GM18505 (cell line): ENCODE data around the gene PPP1R37.
"Not testable (repeated sequence)": the region's sequence is repeated elsewhere in the genome, so short reads cannot be mapped to it uniquely, and the experiment has no call there.

Experiments used
- ATAC-seq: cut with Tn5 transposase; IDR thresholded peaks from one replicate; pipeline ENCODE4 v1.9.1; 2021; ENCODE audit not compliant: unreplicated experiment
- POLR2A ChIP-seq: IDR thresholded peaks from 4 replicates; pipeline ENCODE4 v1.6.1; 2011; ENCODE audit warnings: borderline replicate concordance; ENCODE audit not compliant: insufficient read depth, insufficient read length; ENCODE audit errors: extremely low read depth

PPP1R37 gene

GRCh38 chr19:45104658-45105349, 11.8 kb downstream of the PPP1R37 start:
- ATAC-seq, result no peak
- no peak for TF ChIP-seq POLR2A

GRCh38 chr19:45106363-45106762, 13.4 kb downstream of the PPP1R37 start:
- ATAC-seq, result not testable (repeated sequence)

- no peak for ATAC-seq
Observed at GRCh38 chr19:45107621-45108150, 14.7 kb downstream of the PPP1R37 start.

GRCh38 chr19:45110851-45111266, 17.9 kb downstream of the PPP1R37 start:
- no peak for ATAC-seq
- TF ChIP-seq POLR2A, result no peak

More at GRCh38 chr19:45107621-45108150, 14.7 kb downstream of the PPP1R37 start:
- TF ChIP-seq POLR2A, result no peak

- ATAC-seq, result no peak
Observed at GRCh38 chr19:45112111-45112827, 19.3 kb downstream of the PPP1R37 start.

GRCh38 chr19:45113628-45114027, 20.6 kb downstream of the PPP1R37 start:
- no peak for TF ChIP-seq POLR2A
- no peak for ATAC-seq

More at GRCh38 chr19:45112111-45112827, 19.3 kb downstream of the PPP1R37 start:
- TF ChIP-seq POLR2A, result no peak

- ATAC-seq, result no peak
- no peak for TF ChIP-seq POLR2A
Observed at GRCh38 chr19:45114116-45114515, 21.1 kb downstream of the PPP1R37 start.

GRCh38 chr19:45115809-45116615, 23.0 kb downstream of the PPP1R37 start:
- TF ChIP-seq POLR2A, result no peak
- ATAC-seq, result no peak

- no peak for TF ChIP-seq POLR2A
- ATAC-seq, result no peak
Observed at GRCh38 chr19:45117167-45117594, 24.2 kb downstream of the PPP1R37 start.

GRCh38 chr19:45117671-45118070, 24.7 kb downstream of the PPP1R37 start:
- no peak for TF ChIP-seq POLR2A
- no peak for ATAC-seq

- TF ChIP-seq POLR2A, result no peak
- ATAC-seq, result no peak
Observed at GRCh38 chr19:45118106-45118505, 25.1 kb downstream of the PPP1R37 start.

GRCh38 chr19:45118591-45119355, 25.8 kb downstream of the PPP1R37 start:
- not testable (repeated sequence) for ATAC-seq

- no peak for ATAC-seq
Observed at GRCh38 chr19:45119582-45119981, 26.6 kb downstream of the PPP1R37 start.

More at GRCh38 chr19:45119582-45119981, 26.6 kb downstream of the PPP1R37 start:
- no peak for TF ChIP-seq POLR2A
